GM18951 (cell line): ENCODE data around the gene MALRD1.

Source experiments
- POLR2A ChIP-seq: IDR thresholded peaks from 4 replicates; pipeline ENCODE4 v1.6.1; 2011; ENCODE audit warnings: mild to moderate bottlenecking; ENCODE audit not compliant: insufficient read length, insufficient read depth; ENCODE audit errors: extremely low read depth
- in situ Hi-C: fragments of 300-500 bp; cut with MboI; formaldehyde crosslinking; loops from one replicate; pipeline ENCODE4 v1.12.0; 2022; ENCODE audit warnings: low sequenced_read_pairs, mixed read lengths, inconsistent platforms; ENCODE audit not compliant: unreplicated experiment

MALRD1 gene

DNA sequence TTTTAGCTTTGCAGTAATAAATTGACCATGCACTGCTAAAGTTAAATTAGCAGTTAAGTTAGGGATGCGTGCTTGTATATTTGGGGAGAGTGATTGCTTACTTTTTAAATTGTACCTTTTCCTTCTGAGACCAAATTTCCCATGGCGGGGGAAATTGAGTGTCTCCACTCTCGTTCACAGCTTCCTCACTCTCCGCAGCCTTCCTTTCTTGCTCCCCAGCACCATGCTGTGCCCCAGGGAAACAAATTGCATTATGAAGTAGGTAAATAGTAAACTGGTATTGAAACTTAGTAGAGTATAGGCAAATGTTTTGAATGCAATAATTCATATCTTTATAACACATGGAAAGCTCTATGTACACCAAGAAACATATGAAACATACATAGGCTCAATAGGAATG, 85.4 kb downstream of the MALRD1 start:
- TF ChIP-seq POLR2A, result no peak
- in situ Hi-C loops, result no loop called here

DNA sequence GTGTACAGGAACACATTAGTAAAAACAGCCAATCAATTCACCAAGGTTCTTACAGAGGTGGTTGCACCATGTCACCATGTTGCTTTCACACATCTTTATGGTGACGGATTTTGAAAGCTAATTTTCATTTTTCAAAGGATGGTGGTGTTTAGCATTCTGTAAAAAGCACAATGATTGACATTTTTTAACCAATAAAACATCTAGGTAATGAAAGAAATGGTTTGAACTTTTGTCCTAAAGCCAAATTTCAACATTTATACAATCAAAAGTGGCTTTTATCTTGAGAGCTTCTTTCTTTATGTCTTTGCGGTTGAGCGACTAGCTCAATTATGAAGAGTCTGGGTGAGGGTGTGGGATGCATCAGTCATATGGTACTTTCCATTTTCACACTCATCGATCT, 94.4 kb downstream of the MALRD1 start:
- in situ Hi-C loops, result no loop called here
- no peak for TF ChIP-seq POLR2A

DNA sequence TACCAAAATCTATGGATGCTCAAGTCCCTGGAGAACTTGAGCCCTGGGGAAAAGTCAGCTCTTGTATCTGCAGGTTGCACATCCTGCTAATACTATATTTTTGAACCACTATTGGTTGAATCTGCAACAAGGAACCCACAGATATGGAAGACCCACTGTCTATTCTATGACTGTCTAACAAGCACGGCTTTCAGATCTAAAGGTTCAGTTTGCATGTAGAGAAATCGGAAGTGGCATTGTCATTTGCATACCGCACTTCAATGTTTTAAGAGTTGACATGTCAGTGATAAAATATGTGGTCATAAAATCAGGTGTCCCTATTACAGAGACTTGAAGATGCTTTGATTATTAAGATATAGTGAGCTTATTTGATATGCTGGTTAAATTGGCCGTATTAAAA, 95.6 kb downstream of the MALRD1 start:
- in situ Hi-C loops, result no loop called here

DNA sequence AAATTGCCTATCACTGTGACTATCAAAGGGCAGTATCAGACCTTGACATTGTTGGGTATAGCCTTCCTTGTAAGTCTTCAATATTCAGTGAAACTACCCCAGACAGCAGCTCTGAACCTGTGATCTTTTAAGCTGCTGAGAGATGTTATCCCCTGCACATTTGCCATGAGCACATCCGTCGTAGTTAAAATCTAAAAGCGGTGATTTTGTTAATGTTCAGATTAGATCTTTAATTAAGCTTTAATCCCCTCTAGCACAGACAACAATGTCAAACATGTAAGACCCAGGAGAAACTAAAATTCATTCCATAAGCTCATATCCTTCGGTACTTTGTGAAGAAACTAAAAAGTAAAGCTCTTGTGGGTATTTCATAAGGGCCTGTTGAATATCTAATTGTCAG, 105.8 kb downstream of the MALRD1 start:
- in situ Hi-C loops, result no loop called here

More for the DNA sequence above, 95.6 kb downstream of the MALRD1 start:
- TF ChIP-seq POLR2A, result no peak

GRCh38 chr10:19158358-19158757, 109.8 kb downstream of the MALRD1 start:
- TF ChIP-seq POLR2A, result no peak
- in situ Hi-C loops, result no loop called here

More for the DNA sequence above, 105.8 kb downstream of the MALRD1 start:
- no peak for TF ChIP-seq POLR2A

- TF ChIP-seq POLR2A, result no peak
- in situ Hi-C loops, result no loop called here
Measured at GRCh38 chr10:19158870-19159269, 110.3 kb downstream of the MALRD1 start.

DNA sequence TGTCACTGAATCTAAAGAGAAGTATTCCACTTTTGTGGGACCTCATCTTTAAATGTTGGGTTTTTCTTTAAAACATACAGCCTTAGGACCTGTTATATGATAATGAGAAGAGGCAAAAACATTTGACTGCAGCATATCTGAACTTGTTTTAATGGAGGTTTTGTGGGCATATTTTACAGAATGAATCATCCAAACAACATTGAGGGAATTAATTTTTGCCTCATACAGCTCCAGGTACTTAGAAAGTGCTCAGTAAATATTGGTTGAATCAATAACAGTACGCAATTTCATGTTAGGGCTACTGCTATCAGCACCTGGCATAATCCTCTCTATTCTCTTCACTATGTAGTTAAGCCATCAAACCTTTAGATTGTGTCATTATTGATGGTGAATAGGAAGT, 115.9 kb downstream of the MALRD1 start:
- TF ChIP-seq POLR2A, result no peak
- in situ Hi-C loops, result no loop called here

DNA sequence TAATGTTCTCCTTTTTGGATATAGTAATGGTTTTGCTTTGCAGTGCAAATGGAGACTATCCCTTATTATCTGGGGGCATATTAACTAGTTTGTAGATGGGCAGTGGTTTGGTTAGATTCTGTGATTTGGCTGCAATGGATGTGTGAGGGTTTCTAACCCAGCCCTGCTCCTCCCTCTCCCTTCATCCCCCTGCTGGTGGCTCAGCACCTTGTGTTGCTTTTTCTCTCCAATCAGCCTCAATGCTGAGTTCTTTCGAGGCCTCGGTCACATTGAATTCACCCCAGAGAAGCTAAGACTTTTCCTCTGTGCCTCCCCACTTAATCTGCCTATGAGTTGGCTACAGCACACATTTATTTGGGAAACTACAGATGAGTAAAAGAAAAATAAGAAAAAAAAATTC, 120.0 kb downstream of the MALRD1 start:
- in situ Hi-C loops, result no loop called here
- TF ChIP-seq POLR2A, result no peak

GRCh38 chr10:19169041-19169440, 120.4 kb downstream of the MALRD1 start:
- TF ChIP-seq POLR2A, result no peak
- in situ Hi-C loops, result no loop called here

GRCh38 chr10:19169684-19170083, 121.1 kb downstream of the MALRD1 start:
- in situ Hi-C loops, result no loop called here
- TF ChIP-seq POLR2A, result no peak

DNA sequence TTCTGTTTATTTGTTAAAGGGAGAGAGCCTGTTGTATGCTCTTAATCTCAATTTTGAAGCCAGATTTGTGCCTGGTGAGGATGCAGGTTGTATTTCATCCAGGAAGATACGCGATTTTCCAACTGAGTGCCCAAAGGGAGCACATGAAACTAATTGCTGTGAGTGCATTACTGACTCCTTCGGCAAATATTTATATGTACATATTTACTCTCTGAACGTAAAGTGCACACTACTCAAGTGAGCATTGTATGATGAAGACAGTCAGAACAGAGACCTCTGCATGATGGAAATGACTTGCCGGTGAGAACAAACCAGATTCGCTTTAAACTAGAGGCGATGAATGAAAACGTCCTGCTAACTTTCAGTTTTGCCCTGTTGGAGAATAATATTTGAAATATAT, 130.1 kb downstream of the MALRD1 start:
- in situ Hi-C loops, result no loop called here
- no peak for TF ChIP-seq POLR2A

GRCh38 chr10:19184891-19185290, 136.3 kb downstream of the MALRD1 start:
- no peak for TF ChIP-seq POLR2A
- in situ Hi-C loops, result no loop called here

DNA sequence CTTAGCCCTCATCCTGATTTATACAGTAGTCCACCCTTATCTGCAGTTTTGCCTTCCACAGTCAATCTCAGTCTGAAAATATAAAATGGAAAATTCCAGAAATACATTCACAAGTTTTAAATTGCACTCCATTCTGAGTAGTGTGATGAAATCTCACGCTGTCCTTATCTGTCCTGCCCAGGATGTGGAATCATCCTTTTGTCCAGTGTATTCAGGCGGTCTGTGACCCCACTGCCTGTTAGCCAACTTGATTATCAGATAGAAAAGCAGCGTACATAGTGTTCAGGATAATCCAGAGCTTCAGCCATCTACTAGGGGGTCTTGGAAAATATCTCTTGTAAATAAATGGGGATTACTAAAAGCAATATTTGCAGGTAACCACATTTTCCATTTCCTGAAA, 146.3 kb downstream of the MALRD1 start:
- no peak for TF ChIP-seq POLR2A
- in situ Hi-C loops, result no loop called here

DNA sequence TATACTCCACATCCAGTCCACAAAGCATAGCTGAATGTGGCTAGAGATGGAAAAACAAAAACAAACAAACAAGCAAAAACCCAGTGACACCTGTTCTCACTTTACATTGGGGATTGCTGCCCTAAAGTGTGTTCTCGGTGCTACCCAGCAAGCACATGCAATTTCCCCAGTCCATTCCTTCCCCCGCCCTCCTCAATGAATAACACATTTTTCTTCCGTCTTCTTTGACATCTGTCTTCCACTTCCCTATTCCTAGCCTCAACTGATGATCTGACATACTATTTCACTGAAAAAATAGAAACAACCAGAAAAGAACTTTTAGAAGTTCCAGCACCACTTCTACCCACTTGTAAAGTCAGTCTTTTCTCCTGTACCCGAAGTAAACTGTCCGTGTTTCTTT, 147.1 kb downstream of the MALRD1 start:
- no peak for TF ChIP-seq POLR2A
- in situ Hi-C loops, result no loop called here

DNA sequence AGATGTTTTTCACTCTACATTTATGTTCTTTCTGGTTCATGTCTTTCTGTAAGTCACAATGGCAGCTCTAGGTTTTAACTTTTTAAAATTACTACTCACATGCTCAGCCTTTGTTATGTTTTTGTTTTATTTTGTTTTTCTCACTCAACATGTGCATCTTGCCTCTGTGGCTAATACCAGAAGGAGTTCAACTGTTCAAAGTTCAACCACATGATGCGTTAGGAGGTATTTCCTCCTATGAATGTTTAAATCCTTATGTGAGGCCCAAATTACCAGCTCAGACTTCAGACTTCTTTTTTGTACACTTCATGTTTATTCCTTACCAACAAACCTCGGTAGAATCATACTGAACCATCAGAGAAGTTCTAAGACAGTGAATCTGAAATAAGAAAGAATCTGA, 151.6 kb downstream of the MALRD1 start:
- no peak for TF ChIP-seq POLR2A
- in situ Hi-C loops, result no loop called here
